Small intestine (tissue), 7 donors: ENCODE data around the gene KCTD17. TPM values are rescaled to one million over a fixed set of nuclear protein-coding genes. Genes with fewer than 3 reads are reported as not detected.

ENCODE experiments used
- DNase-seq, 2 donors: peaks; one replicate each; pipeline versions ENCODE4 v3.0.0 to v3.0.0-alpha.2; 2013
- FAIRE-seq: peaks from 2 replicates; lab custom pipeline; 2012; peaks lifted over from hg19 to GRCh38; lab: Jason Lieb, UNC
- H3K27ac ChIP-seq, 3 donors: one replicate each; pipeline ENCODE4 v1.5.1; 2013; ENCODE audit warnings: low read length in 2 of 3, mild to moderate bottlenecking in 2 of 3, control low read depth in 1 of 3, inconsistent platforms in 1 of 3, low read depth in 1 of 3, moderate library complexity in 1 of 3
- H3K27me3 ChIP-seq, 3 donors: one replicate each; pipeline ENCODE4 v1.6.1; 2013; ENCODE audit warnings: low read length in 3 of 3, inconsistent platforms in 1 of 3; ENCODE audit not compliant: control insufficient read depth in 3 of 3, insufficient read depth in 3 of 3
- H3K36me3 ChIP-seq, 3 donors: one replicate each; pipeline ENCODE4 v1.6.1; 2013; ENCODE audit warnings: low read length in 3 of 3, inconsistent platforms in 1 of 3, low read depth in 1 of 3, mild to moderate bottlenecking in 1 of 3, moderate library complexity in 1 of 3; ENCODE audit not compliant: control insufficient read depth in 3 of 3, insufficient read depth in 2 of 3
- H3K4me1 ChIP-seq, 3 donors: one replicate each; pipeline ENCODE4 v1.6.1; 2013; ENCODE audit warnings: low read length in 2 of 3, inconsistent platforms in 1 of 3, low read depth in 1 of 3, mild to moderate bottlenecking in 1 of 3, moderate library complexity in 1 of 3; ENCODE audit not compliant: control insufficient read depth in 3 of 3, insufficient read depth in 2 of 3
- H3K4me3 ChIP-seq, 3 donors: one replicate each; pipeline ENCODE4 v1.5.1; 2013; ENCODE audit warnings: low read length in 3 of 3, control low read depth in 1 of 3, inconsistent platforms in 1 of 3, low read depth in 1 of 3, mild to moderate bottlenecking in 1 of 3, moderate library complexity in 1 of 3
- H3K9me3 ChIP-seq, 2 donors: one replicate each; pipeline ENCODE4 v1.6.1; 2013; ENCODE audit warnings: low read depth in 1 of 2, low read length in 1 of 2; ENCODE audit not compliant: control insufficient read depth in 2 of 2, insufficient read depth in 1 of 2
- WGBS, 3 donors: extraction: QIAGEN DNeasy Blood & Tissue Kit; methylation state at CpG; one replicate each; pipeline ENCODE4 v1.1.7; 2013; 5-methylcytosine and 5-hydroxymethylcytosine counted together
- polyA plus RNA-seq, 4 donors: library from polyadenylated mRNA; stranded (reverse) in 3 of 4; unstranded in 1 of 4; fragments of 200-250 nt in 3 of 4; fragments of 120-200 nt in 1 of 4; gene quantifications; one replicate each; pipeline versions ENCODE4 v1.2.1 to v1.2.3, GENCODE V29; 2013
- donor health status: healthy with polysubstance abuse.
- donor health status: control.
- donor health status: control.
- donor health status: Bipolar disorder and iron deficiency.
- donor health status: healthy.

Gene KCTD17
- polyA plus RNA-seq, 4 donors: 3.6 to 18.8 (median 10.3) TPM

DNA sequence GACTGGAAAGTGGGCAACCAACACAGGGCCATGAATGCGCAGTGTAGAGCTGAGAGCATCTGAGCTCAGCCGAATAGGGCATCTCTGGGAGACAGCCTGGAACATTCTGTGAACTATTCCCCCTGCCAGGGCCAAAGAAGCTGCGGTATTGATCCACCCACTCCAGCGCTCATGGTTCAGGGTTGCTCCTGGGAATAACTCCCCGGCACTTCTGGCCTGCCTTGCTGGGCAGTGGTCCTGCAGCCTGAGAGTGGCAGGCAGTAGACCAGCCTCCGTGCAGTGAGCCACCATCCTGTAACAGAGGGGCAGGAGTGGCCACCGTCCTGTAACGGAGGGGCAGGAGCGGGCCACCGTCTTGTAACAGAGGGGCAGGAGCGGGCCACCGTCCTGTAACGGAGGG lies 45.8 kb downstream of the KCTD17 start:
- Histone ChIP-seq H3K27ac (no peak overlapping the region), H3K9me3 (no peaks in the 10 kb centered on the region), H3K27me3 (peaks cover 0 to 2% (median 2%) of the 10 kb centered on the region in 3 donors), H3K4me1 (peaks cover 0 to 35% (median 4%) of the 10 kb centered on the region in 3 donors), H3K4me3 (no peak overlapping the region), H3K36me3 (no peaks in the 10 kb centered on the region)
- FAIRE-seq (no peak), DNase-seq (no peak)
- 86 to 91% (median 89%) methylated on average over 10 to 13 of the region's 13 CpGs for WGBS, 3 donors

DNA sequence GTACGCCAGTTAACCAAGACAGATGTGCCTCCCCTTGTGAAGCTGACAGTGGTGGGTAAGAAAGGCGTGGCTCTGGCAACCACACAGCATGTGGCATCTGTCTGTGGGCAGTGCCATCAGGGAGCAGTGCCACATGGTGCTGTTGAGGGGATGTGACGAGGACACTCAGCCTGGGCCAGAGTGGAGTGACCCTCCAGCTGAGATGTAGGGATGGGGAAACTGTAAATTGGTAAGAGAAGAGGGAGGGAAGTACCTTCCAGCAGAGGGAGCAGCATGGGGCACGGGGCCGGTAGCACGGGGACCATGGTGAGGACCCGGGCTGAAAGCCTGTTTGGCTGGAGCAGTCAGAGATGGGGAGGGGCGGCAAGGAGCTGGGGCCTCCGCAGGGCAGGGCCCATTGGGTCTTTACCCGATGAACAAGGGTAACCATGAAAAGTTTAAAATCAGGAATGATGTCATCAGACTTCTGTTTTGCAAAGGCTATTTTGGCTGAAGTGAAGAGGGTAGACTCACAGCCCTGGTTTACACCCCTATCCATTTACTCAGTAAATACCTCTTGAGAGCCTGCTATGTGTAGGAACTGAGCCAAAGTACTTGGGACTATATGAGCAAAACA lies 47.5 kb downstream of the KCTD17 start:
- Histone ChIP-seq H3K9me3 (no peaks in the 10 kb centered on the region), H3K36me3 (no peaks in the 10 kb centered on the region), H3K27me3 (peaks cover 0 to 2% (median 2%) of the 10 kb centered on the region in 3 donors), H3K4me3 (no peak overlapping the region), H3K27ac (no peak overlapping the region), H3K4me1 (peaks cover 0 to 45% (median 4%) of the 10 kb centered on the region in 3 donors)
- FAIRE-seq: no peak
- 57 to 69% (median 68%) methylated on average over 10 of the region's 10 CpGs for WGBS, 3 donors
- DNase-seq: no peak

DNA sequence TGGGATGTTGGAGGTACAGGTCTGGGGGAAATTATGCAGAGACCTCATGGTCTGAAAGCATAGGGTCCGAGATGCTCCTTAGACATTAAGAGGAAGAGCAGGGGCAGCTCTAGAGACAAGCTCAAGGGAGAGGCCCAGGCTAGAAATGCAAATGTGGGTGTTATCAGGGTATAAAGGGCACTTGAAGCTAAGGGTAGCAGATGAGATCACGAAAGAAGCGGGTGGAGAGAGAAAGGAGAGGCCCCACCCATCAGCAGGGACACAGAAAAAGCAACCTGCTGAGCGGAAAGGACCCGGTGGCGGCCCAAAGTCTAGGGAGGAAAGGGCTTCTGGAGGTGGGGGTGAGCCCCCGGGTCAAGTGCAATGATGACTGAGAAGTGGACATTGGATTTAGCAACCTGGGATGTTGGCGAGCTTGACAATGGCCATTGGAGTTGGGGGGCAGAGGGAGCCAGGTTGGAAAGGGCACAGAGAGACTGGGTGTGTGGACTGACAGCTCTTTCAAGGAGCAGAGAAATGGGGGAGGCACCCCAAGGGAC lies 49.1 kb downstream of the KCTD17 start:
- DNase-seq (peak; percentile 91 to 94), FAIRE-seq (no peak)
- Histone ChIP-seq H3K27ac (peak overlapping the region; percentile 48 to 81 (median 80)), H3K4me3 (no peak overlapping the region), H3K27me3 (peaks cover 0 to 2% (median 2%) of the 10 kb centered on the region in 3 donors), H3K4me1 (peaks cover 0 to 45% (median 4%) of the 10 kb centered on the region in 3 donors), H3K9me3 (no peaks in the 10 kb centered on the region), H3K36me3 (no peaks in the 10 kb centered on the region)
- 12 to 51% (median 38%) methylated on average over 8 of the region's 8 CpGs for WGBS, 3 donors

DNA sequence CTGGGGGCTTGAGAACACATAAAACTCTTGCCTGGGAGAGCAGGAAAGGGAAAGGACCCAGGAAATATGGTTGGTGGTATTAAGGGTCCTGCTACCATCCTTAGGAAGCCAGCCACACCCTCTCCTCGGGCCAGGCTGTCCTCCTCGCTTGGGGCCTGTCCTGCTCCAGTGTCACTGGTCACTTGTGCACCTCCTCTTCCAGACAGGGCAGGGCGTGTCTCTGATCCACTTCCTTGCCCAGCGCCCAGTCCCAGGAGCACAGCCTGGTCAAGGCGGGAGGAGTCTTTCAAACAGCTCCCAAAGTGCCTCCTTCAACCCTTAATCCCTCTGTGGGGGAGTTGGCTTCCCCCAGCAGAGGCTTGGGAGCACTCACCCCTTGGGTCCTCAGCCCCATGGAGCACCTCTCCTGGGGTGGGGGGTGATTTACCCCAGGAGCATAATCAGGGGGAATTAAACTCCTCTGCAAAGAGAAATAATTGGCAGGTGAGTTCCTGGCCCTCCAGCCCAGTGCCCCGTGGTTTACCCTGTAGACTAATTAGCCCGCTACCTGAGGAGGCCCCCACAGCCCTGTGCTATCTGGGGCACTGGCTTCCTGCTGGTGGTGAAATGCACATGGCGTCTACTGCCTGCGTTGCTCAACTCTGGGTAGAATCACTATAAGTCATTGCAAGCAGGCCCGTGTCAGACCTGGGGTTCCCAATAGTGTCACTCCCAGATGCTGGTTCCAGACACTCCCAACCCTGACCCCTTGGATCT lies 49.9 kb downstream of the KCTD17 start:
- H3K27me3 ChIP-seq: peaks cover 0 to 2% (median 0%) of the 10 kb centered on the region in 3 donors
- no peak overlapping the region for H3K4me3 ChIP-seq
- FAIRE-seq (no peak), DNase-seq (peak; percentile 58 to 70)
- no peaks in the 10 kb centered on the region for H3K36me3 ChIP-seq
- H3K4me1 ChIP-seq: peaks cover 0 to 46% (median 4%) of the 10 kb centered on the region in 3 donors
- no peaks in the 10 kb centered on the region for H3K9me3 ChIP-seq
- 72 to 76% (median 74%) methylated on average over 10 of the region's 10 CpGs for WGBS, 3 donors
- H3K27ac ChIP-seq: peak overlapping the region in 2 of 3 donors; percentile 61 to 81

DNA sequence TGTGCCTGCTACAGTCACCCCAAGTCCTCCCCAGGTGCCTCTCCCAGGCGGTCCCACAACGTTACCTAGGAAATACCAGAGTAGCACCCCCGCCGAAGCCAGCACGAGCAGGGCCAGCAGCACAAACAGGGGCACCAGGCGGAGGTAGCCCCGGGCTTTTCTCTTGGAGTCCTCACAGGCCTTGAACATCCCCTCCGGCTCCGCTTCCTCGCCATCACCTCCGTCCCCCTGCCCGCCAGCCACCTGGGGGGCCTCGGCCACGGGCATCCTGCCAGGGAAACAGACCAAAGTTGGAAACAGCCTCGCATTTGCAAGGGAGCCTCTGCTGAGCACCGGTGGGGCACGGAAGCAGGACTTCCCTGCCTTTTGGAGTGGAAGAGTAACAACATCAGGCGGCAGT lies 51.6 kb downstream of the KCTD17 start:
- DNase-seq: no peak
- no peaks in the 10 kb centered on the region for H3K27me3 ChIP-seq
- WGBS, 3 donors: 72 to 83% (median 82%) methylated on average over 18 of the region's 18 CpGs
- H3K9me3 ChIP-seq: no peaks in the 10 kb centered on the region
- peaks cover 0 to 61% (median 4%) of the 10 kb centered on the region in 3 donors for H3K4me1 ChIP-seq
- H3K4me3 ChIP-seq: no peak overlapping the region
- no peak for FAIRE-seq
- H3K27ac ChIP-seq: no peak overlapping the region
- no peaks in the 10 kb centered on the region for H3K36me3 ChIP-seq

DNA sequence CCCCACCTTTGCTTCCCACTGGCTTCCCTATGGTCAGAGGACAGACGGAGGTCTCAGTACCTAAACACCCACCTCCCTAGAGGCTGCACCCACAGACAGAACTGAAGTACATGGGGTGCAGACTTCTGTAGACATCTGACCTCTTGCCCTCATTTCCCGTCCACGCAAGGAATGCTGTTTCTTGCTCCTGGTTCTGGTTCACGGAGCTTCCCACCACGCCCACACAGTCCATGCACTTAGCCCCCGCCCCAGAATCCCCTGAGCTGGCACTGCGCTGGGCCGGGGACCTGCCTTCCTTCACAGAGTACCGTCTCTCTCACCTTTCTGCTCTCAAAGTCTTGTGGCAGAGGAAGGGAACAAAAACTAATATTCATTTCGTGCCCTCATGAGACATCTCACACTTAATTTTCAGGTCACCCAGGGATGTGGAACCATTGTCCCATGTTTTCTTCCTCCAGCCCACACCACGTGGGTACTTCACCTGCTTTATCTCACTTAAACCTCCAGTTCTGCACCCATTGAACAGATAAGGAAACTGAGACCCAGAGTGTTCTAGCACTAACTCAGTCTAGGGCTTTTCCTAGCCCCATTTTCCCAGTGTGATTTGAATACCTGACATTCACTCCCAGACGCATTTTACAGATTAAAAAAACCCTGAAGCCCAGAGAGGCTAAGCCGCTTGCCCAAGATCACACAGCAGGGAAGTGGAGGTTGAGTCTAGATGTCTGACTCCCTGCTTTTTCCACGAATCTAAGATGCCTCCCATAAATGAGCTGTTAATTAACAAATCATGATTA lies 52.3 kb downstream of the KCTD17 start:
- FAIRE-seq: no peak
- DNase-seq: no peak
- Histone ChIP-seq H3K36me3 (no peaks in the 10 kb centered on the region), H3K4me1 (peaks cover 0 to 66% (median 4%) of the 10 kb centered on the region in 3 donors), H3K9me3 (no peaks in the 10 kb centered on the region), H3K27ac (no peak overlapping the region), H3K4me3 (no peak overlapping the region), H3K27me3 (no peaks in the 10 kb centered on the region)
- 55 to 63% (median 60%) methylated on average over 14 of the region's 14 CpGs for WGBS, 3 donors

DNA sequence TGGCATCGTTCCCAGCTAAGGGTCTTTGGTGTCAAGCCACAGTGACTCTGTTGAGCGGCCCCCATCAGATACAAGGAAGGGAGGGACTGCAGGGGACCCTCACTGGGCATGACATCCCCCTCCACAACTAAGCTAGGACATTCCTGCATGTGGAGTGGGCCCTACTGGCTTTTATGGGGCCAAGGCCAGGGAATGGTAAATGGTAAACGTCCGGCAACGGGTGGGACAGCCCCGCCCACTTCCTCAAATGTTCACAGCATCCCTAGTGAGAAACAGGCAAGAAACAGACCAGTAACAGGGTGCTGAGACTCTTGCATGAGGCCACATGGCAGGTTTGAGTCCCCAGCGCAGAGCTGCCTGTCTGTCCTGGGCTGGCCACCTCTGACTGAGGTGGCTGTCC lies 53.6 kb downstream of the KCTD17 start:
- no peak overlapping the region for H3K27ac ChIP-seq
- no peak for FAIRE-seq
- no peaks in the 10 kb centered on the region for H3K36me3 ChIP-seq
- H3K4me3 ChIP-seq: no peak overlapping the region
- no peak for DNase-seq
- H3K27me3 ChIP-seq: no peaks in the 10 kb centered on the region
- 25 to 32% (median 28%) methylated on average over 7 of the region's 7 CpGs for WGBS, 3 donors
- H3K9me3 ChIP-seq: no peaks in the 10 kb centered on the region
- H3K4me1 ChIP-seq: peaks cover 0 to 63% (median 4%) of the 10 kb centered on the region in 3 donors

DNA sequence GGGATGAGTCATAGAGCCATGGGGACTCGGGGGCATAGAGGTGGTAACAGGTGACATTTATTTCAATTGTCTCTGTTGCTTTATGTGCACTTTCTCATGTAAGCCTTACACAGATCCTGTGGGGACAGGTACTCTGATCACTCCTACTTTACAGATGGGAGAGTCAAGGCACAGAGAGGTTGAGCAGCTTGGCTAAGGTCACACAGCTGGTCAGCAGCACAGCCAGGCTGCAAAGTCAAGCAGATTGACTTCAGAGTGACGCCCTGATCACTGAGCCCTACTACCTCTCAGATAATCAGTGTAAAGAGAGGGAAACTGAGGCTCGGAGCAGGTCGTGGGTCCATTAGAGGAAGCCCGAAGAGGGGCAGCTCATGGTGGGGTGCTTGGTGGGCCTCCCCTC lies 54.4 kb downstream of the KCTD17 start:
- Histone ChIP-seq H3K27ac (no peak overlapping the region), H3K36me3 (no peaks in the 10 kb centered on the region), H3K4me3 (no peak overlapping the region), H3K27me3 (no peaks in the 10 kb centered on the region), H3K4me1 (peaks cover 0 to 56% (median 3%) of the 10 kb centered on the region in 3 donors), H3K9me3 (no peaks in the 10 kb centered on the region)
- DNase-seq (no peak), FAIRE-seq (no peak)
- WGBS, 3 donors: 79 to 87% (median 83%) methylated on average over 5 of the region's 5 CpGs
